ENCODE results near the gene MDK.
"Not testable (repeated sequence)": the region's sequence is repeated elsewhere in the genome, so short reads cannot be mapped to it uniquely, and the experiment has no call there.

The MDK gene

GRCh38 chr11:46367916-46368267 lies 13.6 kb upstream of the MDK start:
- DNase-seq (ENCODE audit: low read depth), result no peak

- no peak for DNase-seq (ENCODE audit: low read depth)
Observed at GRCh38 chr11:46369458-46370152, 11.9 kb upstream of the MDK start.

GRCh38 chr11:46370253-46370652 lies 11.2 kb upstream of the MDK start:
- no peak for DNase-seq (ENCODE audit: low read depth)

GRCh38 chr11:46371262-46371661 lies 10.2 kb upstream of the MDK start:
- not testable (repeated sequence) for DNase-seq (ENCODE audit: low read depth)

GRCh38 chr11:46372086-46372485 lies 9.4 kb upstream of the MDK start:
- no peak for DNase-seq (ENCODE audit: low read depth)

GRCh38 chr11:46372501-46372900 lies 9.0 kb upstream of the MDK start:
- not testable (repeated sequence) for DNase-seq (ENCODE audit: low read depth)

- DNase-seq (ENCODE audit: low read depth), result no peak
Observed at GRCh38 chr11:46373787-46374740, 7.4 kb upstream of the MDK start.

GRCh38 chr11:46374815-46375214 lies 6.7 kb upstream of the MDK start:
- no peak for DNase-seq (ENCODE audit: low read depth)

GRCh38 chr11:46375392-46376101 lies 5.9 kb upstream of the MDK start:
- DNase-seq (ENCODE audit: low read depth), result no peak

- DNase-seq (ENCODE audit: low read depth), result no peak
Observed at GRCh38 chr11:46376258-46377050, 5.0 kb upstream of the MDK start.

GRCh38 chr11:46377290-46377689 lies 4.2 kb upstream of the MDK start:
- DNase-seq (ENCODE audit: low read depth), result no peak

- no peak for DNase-seq (ENCODE audit: low read depth)
Observed at GRCh38 chr11:46377831-46378230, 3.6 kb upstream of the MDK start.

- no peak for DNase-seq (ENCODE audit: low read depth)
Observed at GRCh38 chr11:46378296-46378695, 3.2 kb upstream of the MDK start.

- DNase-seq (ENCODE audit: low read depth), result no peak
Observed at GRCh38 chr11:46378811-46379481, 2.5 kb upstream of the MDK start.

- not testable (repeated sequence) for DNase-seq (ENCODE audit: low read depth)
Observed at GRCh38 chr11:46379482-46380293, 1.8 kb upstream of the MDK start.

- DNase-seq (ENCODE audit: low read depth), result no peak
Observed at GRCh38 chr11:46380340-46381047, 975 bp upstream of the MDK start.

- no peak for DNase-seq (ENCODE audit: low read depth)
Observed at GRCh38 chr11:46381819-46382645, 563 bp downstream of the MDK start.

GRCh38 chr11:46382646-46383403 lies 1.4 kb downstream of the MDK start:
- DNase-seq (ENCODE audit: low read depth), result no peak
